H9 (cell line): Measurements from ENCODE around the gene KRTAP4-2. TPM values are rescaled to one million over a fixed set of nuclear protein-coding genes. Genes with fewer than 3 reads are reported as not detected.

Experiments
- DNase-seq: peaks from one replicate; pipeline ENCODE4 v3.0.0-alpha.2; 2017
- H2AFZ ChIP-seq: one replicate; pipeline ENCODE4 v1.6.1; 2013; ENCODE audit warnings: mild to moderate bottlenecking, low read length, control low read depth, moderate library complexity
- H2AK5ac ChIP-seq: 2 replicates; pipeline ENCODE4 v1.6.1; 2013; ENCODE audit warnings: low read length, control low read depth, mixed read lengths; ENCODE audit not compliant: insufficient read length
- H2BK120ac ChIP-seq: one replicate; pipeline ENCODE4 v1.6.1; 2013; ENCODE audit warnings: low read depth, mild to moderate bottlenecking, low read length, control low read depth, inconsistent platforms; ENCODE audit not compliant: poor library complexity, severe bottlenecking
- H2BK12ac ChIP-seq: 2 replicates; pipeline ENCODE4 v1.6.1; 2013; ENCODE audit warnings: low read length, control low read depth, mixed read lengths, low read depth; ENCODE audit not compliant: insufficient read length
- H2BK15ac ChIP-seq: 2 replicates; pipeline ENCODE4 v1.6.1; 2013; ENCODE audit warnings: low read depth, low read length, control low read depth
- H2BK20ac ChIP-seq: one replicate; pipeline ENCODE4 v1.6.1; 2013; ENCODE audit warnings: low read depth, mild to moderate bottlenecking, low read length, control low read depth, inconsistent platforms; ENCODE audit not compliant: poor library complexity, severe bottlenecking
- H2BK5ac ChIP-seq: 2 replicates; pipeline ENCODE4 v1.6.1; 2013; ENCODE audit warnings: low read length, control low read depth, mixed read lengths; ENCODE audit not compliant: insufficient read length
- H3K14ac ChIP-seq: 2 replicates; pipeline ENCODE4 v1.6.1; 2013; ENCODE audit warnings: low read length, control low read depth; ENCODE audit not compliant: insufficient read depth
- H3K18ac ChIP-seq: 2 replicates; pipeline ENCODE4 v1.6.1; 2013; ENCODE audit warnings: low read depth, mild to moderate bottlenecking, mixed read lengths, low read length, control low read depth; ENCODE audit not compliant: insufficient read length
- H3K23ac ChIP-seq: 2 replicates; pipeline ENCODE4 v1.6.1; 2013; ENCODE audit warnings: low read length, control low read depth, mixed read lengths, low read depth; ENCODE audit not compliant: insufficient read length
- H3K23me2 ChIP-seq: 2 replicates; pipeline ENCODE4 v1.6.1; 2013; ENCODE audit warnings: low read depth, mild to moderate bottlenecking, mixed read lengths, low read length, control low read depth; ENCODE audit not compliant: insufficient read length, poor library complexity, severe bottlenecking
- H3K27ac ChIP-seq: 2 replicates; pipeline ENCODE4 v1.5.1; 2013; ENCODE audit warnings: low read length, control low read depth, mixed read lengths, low read depth; ENCODE audit not compliant: insufficient read length
- H3K27me3 ChIP-seq: 2 replicates; pipeline ENCODE4 v1.6.1; 2013; ENCODE audit warnings: low read length, control low read depth, inconsistent platforms; ENCODE audit not compliant: insufficient read depth
- H3K4ac ChIP-seq: 2 replicates; pipeline ENCODE4 v1.6.1; 2013; ENCODE audit warnings: low read depth, mild to moderate bottlenecking, control low read depth, inconsistent platforms, low read length, moderate library complexity
- H3K4me1 ChIP-seq: 2 replicates; pipeline ENCODE4 v1.6.1; 2013; ENCODE audit warnings: low read length, control low read depth, inconsistent platforms; ENCODE audit not compliant: insufficient read depth
- H3K4me2 ChIP-seq: 2 replicates; pipeline ENCODE4 v1.6.1; 2013; ENCODE audit warnings: low read length, control low read depth, mixed read lengths; ENCODE audit not compliant: insufficient read length, insufficient read depth
- H3K56ac ChIP-seq: 2 replicates; pipeline ENCODE4 v1.6.1; 2013; ENCODE audit warnings: low read depth, mild to moderate bottlenecking, mixed read lengths, low read length, control low read depth; ENCODE audit not compliant: insufficient read length
- H3K79me1 ChIP-seq: 2 replicates; pipeline ENCODE4 v1.6.1; 2013; ENCODE audit warnings: low read depth, mild to moderate bottlenecking, moderate library complexity, low read length, control low read depth, inconsistent platforms; ENCODE audit not compliant: insufficient read depth, poor library complexity, severe bottlenecking
- H3K79me2 ChIP-seq: 2 replicates; pipeline ENCODE4 v1.6.1; 2013; ENCODE audit warnings: low read length, control low read depth, inconsistent platforms; ENCODE audit not compliant: insufficient read depth
- H3K9ac ChIP-seq: 2 replicates; pipeline ENCODE4 v1.6.1; 2013; ENCODE audit warnings: low read length, control low read depth, mixed read lengths; ENCODE audit not compliant: insufficient read length; ENCODE audit errors: extremely low read depth
- H3K9me3 ChIP-seq: one replicate; pipeline ENCODE4 v1.6.1; 2013; ENCODE audit warnings: low read depth, low read length, inconsistent platforms; ENCODE audit not compliant: control insufficient read depth
- H3T11ph ChIP-seq: one replicate; pipeline ENCODE4 v1.6.1; 2013; ENCODE audit warnings: mild to moderate bottlenecking, low read length, control low read depth, inconsistent platforms
- H4K20me1 ChIP-seq: one replicate; pipeline ENCODE4 v1.6.1; 2013; ENCODE audit not compliant: control insufficient read depth, insufficient read length, insufficient read depth
- H4K5ac ChIP-seq: 2 replicates; pipeline ENCODE4 v1.6.1; 2013; ENCODE audit warnings: low read depth, mild to moderate bottlenecking, mixed read lengths, low read length, control low read depth; ENCODE audit not compliant: insufficient read length
- H4K8ac ChIP-seq: replicated peaks from 2 replicates; pipeline ENCODE4 v1.6.1; 2013; ENCODE audit warnings: low read length, control low read depth, mixed read lengths, low read depth; ENCODE audit not compliant: insufficient read length
- H4K91ac ChIP-seq: 2 replicates; pipeline ENCODE4 v1.6.1; 2013; ENCODE audit warnings: low read depth, mild to moderate bottlenecking, moderate library complexity, mixed read lengths, low read length, control low read depth; ENCODE audit not compliant: insufficient read length
- H3K27ac Mint-ChIP-seq, 3 experiments: 2 replicates in 2 of 3; 3 replicates in 1 of 3; pipeline ENCODE4 v1.8.0; 2020 to 2021; ENCODE audit warnings: mixed read lengths in 3 of 3, mild to moderate bottlenecking in 1 of 3, moderate library complexity in 1 of 3
- H3K27me3 Mint-ChIP-seq: 2 replicates; pipeline ENCODE4 v1.8.0; 2021; ENCODE audit warnings: low read depth, mild to moderate bottlenecking, moderate library complexity, mixed read lengths
- H3K36me3 Mint-ChIP-seq, 3 experiments: 2 replicates in 2 of 3; 3 replicates in 1 of 3; pipeline ENCODE4 v1.8.0; 2020 to 2021; ENCODE audit warnings: low read depth in 3 of 3, mixed read lengths in 3 of 3; ENCODE audit not compliant: insufficient read depth in 1 of 3
- H3K4me1 Mint-ChIP-seq, 2 experiments: 2 replicates each; pipeline ENCODE4 v1.8.0; 2020; ENCODE audit warnings: mixed read lengths in 2 of 2
- H3K4me3 Mint-ChIP-seq, 2 experiments: 2 replicates in 1 of 2; 3 replicates in 1 of 2; pipeline ENCODE4 v1.8.0; 2020 to 2021; ENCODE audit warnings: mild to moderate bottlenecking in 2 of 2, mixed read lengths in 2 of 2, moderate library complexity in 1 of 2
- H3K9me3 Mint-ChIP-seq, 2 experiments: 2 replicates in 1 of 2; 3 replicates in 1 of 2; pipeline ENCODE4 v1.8.0; 2020; ENCODE audit warnings: mild to moderate bottlenecking in 2 of 2, mixed read lengths in 2 of 2, moderate library complexity in 1 of 2
- CTCF ChIP-seq: fragments of 200-600 bp; sonication (generic); conservative IDR thresholded peaks from 3 replicates; pipeline ENCODE4 v1.8.0; 2021; ENCODE audit warnings: antibody characterized with exemption, mild to moderate bottlenecking
- WGBS: extraction: QIAGEN DNeasy Blood & Tissue Kit; methylation state at CpG from one replicate; pipeline ENCODE4 v1.1.7; 2013; ENCODE audit warnings: missing lambda C conversion rate, low lambda C conversion rate, mixed read lengths; ENCODE audit not compliant: insufficient read length; ENCODE audit errors: extremely low coverage; 5-methylcytosine and 5-hydroxymethylcytosine counted together
- total RNA-seq: library from RNA; stranded (reverse); gene quantifications from 2 replicates; pipeline ENCODE4 v1.2.1, GENCODE V29; 2021

The KRTAP4-2 gene
- total RNA-seq, 1 experiment from 2014 or later: not detected

GRCh38 chr17:41199421-41200078 lies 21.5 kb upstream of the KRTAP4-2 start:
- H3K9me3 ChIP-seq: no peaks in the 10 kb centered on the region
- H3K27ac Mint-ChIP-seq: no peak overlapping the region
- no peak overlapping the region for H2BK15ac ChIP-seq
- no peak overlapping the region for H3K9ac ChIP-seq
- no peak overlapping the region for H3K18ac ChIP-seq
- no peak overlapping the region for H2AK5ac ChIP-seq
- no peak overlapping the region for H3T11ph ChIP-seq
- no peaks in the 10 kb centered on the region for H3K23me2 ChIP-seq
- H3K79me2 ChIP-seq: no peaks in the 10 kb centered on the region
- H4K8ac ChIP-seq: no peak overlapping the region
- H3K4me1 ChIP-seq: no peaks in the 10 kb centered on the region
- TF ChIP-seq CTCF: no peak
- H2AFZ ChIP-seq: no peak overlapping the region
- no peaks in the 10 kb centered on the region for H3K27me3 ChIP-seq
- H2BK120ac ChIP-seq: no peak overlapping the region
- H3K23ac ChIP-seq: no peak overlapping the region
- H2BK12ac ChIP-seq: no peak overlapping the region
- no peak overlapping the region for H3K4me2 ChIP-seq
- peaks cover 4% of the 10 kb centered on the region for H3K27me3 Mint-ChIP-seq
- H2BK5ac ChIP-seq: no peak overlapping the region
- peaks cover 0 to 8% of the 10 kb centered on the region in 2 experiments; a peak in 3 of 5 replicates for H3K9me3 Mint-ChIP-seq
- no peak overlapping the region for H3K27ac ChIP-seq
- no peak for DNase-seq
- no peaks in the 10 kb centered on the region for H3K36me3 Mint-ChIP-seq
- no peak overlapping the region for H4K91ac ChIP-seq
- H3K4me3 Mint-ChIP-seq: no peak overlapping the region
- no peaks in the 10 kb centered on the region for H4K20me1 ChIP-seq
- H3K4me1 Mint-ChIP-seq: no peaks in the 10 kb centered on the region
- no peak overlapping the region for H3K4ac ChIP-seq
- H3K14ac ChIP-seq: no peak overlapping the region
- no peak overlapping the region for H4K5ac ChIP-seq
- H3K56ac ChIP-seq: no peak overlapping the region
- no peaks in the 10 kb centered on the region for H3K79me1 ChIP-seq
- H2BK20ac ChIP-seq: no peak overlapping the region
- no CpG with 5 or more reads among the region's 5 CpGs for WGBS
